HepG2 (cell line): ENCODE measurements around the gene OSGEPL1. TPM values are rescaled to one million over a fixed set of nuclear protein-coding genes. Genes with fewer than 3 reads are reported as not detected.

Experiments used
- ATM ChIP-seq: fragments of 450-650 bp; IDR thresholded peaks from 2 replicates; pipeline ENCODE4 v1.7.1; 2017; ENCODE audit warnings: mild to moderate bottlenecking, borderline replicate concordance
- HCFC1 ChIP-seq: fragments of 150-350 bp; IDR thresholded peaks from 2 replicates; pipeline ENCODE4 v1.6.1; 2014; ENCODE audit warnings: low read depth, low read length
- NCOA2 ChIP-seq: sonication (generic); formaldehyde crosslinking; IDR thresholded peaks from 2 replicates; pipeline ENCODE4 v1.8.0; 2022; ENCODE audit warnings: inconsistent platforms
- PAF1 ChIP-seq: IDR thresholded peaks from 2 replicates; pipeline ENCODE4 v1.6.1; 2016; ENCODE audit warnings: missing genetic modification reagents, missing compliant biosample characterization
- PCBP1 ChIP-seq: fragments of 200-400 bp; formaldehyde crosslinking; IDR thresholded peaks from 2 replicates; pipeline ENCODE4 v1.6.1; 2017; ENCODE audit warnings: mild to moderate bottlenecking, low read depth, low read length, borderline replicate concordance
- TOPORS ChIP-seq: sonication (generic); formaldehyde crosslinking; IDR thresholded peaks from 2 replicates; pipeline ENCODE4 v1.8.0; 2023; ENCODE audit warnings: mild to moderate bottlenecking, missing genetic modification reagents
- ZFY ChIP-seq: sonication (generic); formaldehyde crosslinking; IDR thresholded peaks from 2 replicates; pipeline ENCODE4 v1.4.0; 2020; ENCODE audit warnings: missing genetic modification reagents
- ZNF225 ChIP-seq: sonication (generic); formaldehyde crosslinking; IDR thresholded peaks from 2 replicates; pipeline ENCODE4 v1.4.0; 2020; ENCODE audit warnings: mild to moderate bottlenecking, missing genetic modification reagents
- ZNF615 ChIP-seq: sonication (generic); formaldehyde crosslinking; IDR thresholded peaks from 2 replicates; pipeline ENCODE4 v1.5.0; 2020; ENCODE audit warnings: mild to moderate bottlenecking, missing genetic modification reagents, borderline replicate concordance
- ZNF672 ChIP-seq: sonication (generic); formaldehyde crosslinking; IDR thresholded peaks from 2 replicates; pipeline ENCODE4 v1.8.1; 2022; ENCODE audit warnings: missing genetic modification reagents
- ZNF883 ChIP-seq: sonication (generic); formaldehyde crosslinking; IDR thresholded peaks from 2 replicates; pipeline ENCODE4 v1.5.1; 2020; ENCODE audit warnings: mild to moderate bottlenecking, missing genetic modification reagents; ENCODE audit errors: not compliant biosample characterization
- ZSCAN22 ChIP-seq: sonication (generic); formaldehyde crosslinking; IDR thresholded peaks from 2 replicates; pipeline ENCODE4 v1.4.0; 2020; ENCODE audit warnings: mild to moderate bottlenecking, missing genetic modification reagents
- polyA plus RNA-seq, 8 experiments: library from polyadenylated mRNA; depleted of rRNA in 3 of 8; stranded (reverse) in 7 of 8; unstranded in 1 of 8; fragments of >200 nt; fragmentation: Illumina TruSeq in 4 of 8; extraction: Trizol in 4 of 8; gene quantifications; 2 replicates each; pipeline versions ENCODE4 v1.2.1 to v1.2.3, GENCODE V29; 2011 to 2016; ENCODE audit warnings: low read depth in 4 of 8, missing spikeins in 1 of 8, mixed read lengths in 1 of 8; ENCODE audit not compliant: insufficient read depth in 1 of 8
- total RNA-seq, 5 experiments: library from RNA; depleted of rRNA; stranded (reverse); fragments of >200 nt; fragmentation: Illumina TruSeq; extraction: Trizol; gene quantifications; 2 replicates each; pipeline ENCODE4 v1.2.3, GENCODE V29; 2016; ENCODE audit warnings: low read depth in 1 of 5
- TF ChIP-seq, protein P1 (sequence below), 2 experiments: sonication (generic) in 1 of 2; formaldehyde crosslinking in 1 of 2; IDR thresholded peaks; 2 replicates each; pipeline versions ENCODE4 v1.5.1 to v1.6.1; 2011 to 2020; ENCODE audit warnings: borderline replicate concordance in 1 of 2, low read depth in 1 of 2, low read length in 1 of 2, mild to moderate bottlenecking in 1 of 2, missing genetic modification reagents in 1 of 2, moderate library complexity in 1 of 2
- TF ChIP-seq, protein P2 (sequence below): sonication (generic); formaldehyde crosslinking; IDR thresholded peaks from 2 replicates; pipeline ENCODE4 v1.5.0; 2020; ENCODE audit warnings: missing genetic modification reagents
- TF ChIP-seq, protein P3 (sequence below): sonication (generic); formaldehyde crosslinking; IDR thresholded peaks from 2 replicates; pipeline ENCODE4 v1.5.1; 2020; ENCODE audit warnings: mild to moderate bottlenecking, missing genetic modification reagents, borderline replicate concordance
- TF ChIP-seq, protein P4 (sequence below): sonication (generic); formaldehyde crosslinking; IDR thresholded peaks from 2 replicates; pipeline ENCODE4 v1.9.0; 2021; ENCODE audit warnings: missing genetic modification reagents, borderline replicate concordance
- TF ChIP-seq, protein P5 (sequence below): sonication (generic); formaldehyde crosslinking; IDR thresholded peaks from 2 replicates; pipeline ENCODE4 v1.4.0; 2020; ENCODE audit warnings: low read depth, missing genetic modification reagents

The OSGEPL1 gene
- total and polyA plus RNA-seq, 2 of the 13 experiments (the other 11 are each of a cell fraction or from before 2014, with no cell fraction given), result 10.2 to 10.8 TPM

DNA sequence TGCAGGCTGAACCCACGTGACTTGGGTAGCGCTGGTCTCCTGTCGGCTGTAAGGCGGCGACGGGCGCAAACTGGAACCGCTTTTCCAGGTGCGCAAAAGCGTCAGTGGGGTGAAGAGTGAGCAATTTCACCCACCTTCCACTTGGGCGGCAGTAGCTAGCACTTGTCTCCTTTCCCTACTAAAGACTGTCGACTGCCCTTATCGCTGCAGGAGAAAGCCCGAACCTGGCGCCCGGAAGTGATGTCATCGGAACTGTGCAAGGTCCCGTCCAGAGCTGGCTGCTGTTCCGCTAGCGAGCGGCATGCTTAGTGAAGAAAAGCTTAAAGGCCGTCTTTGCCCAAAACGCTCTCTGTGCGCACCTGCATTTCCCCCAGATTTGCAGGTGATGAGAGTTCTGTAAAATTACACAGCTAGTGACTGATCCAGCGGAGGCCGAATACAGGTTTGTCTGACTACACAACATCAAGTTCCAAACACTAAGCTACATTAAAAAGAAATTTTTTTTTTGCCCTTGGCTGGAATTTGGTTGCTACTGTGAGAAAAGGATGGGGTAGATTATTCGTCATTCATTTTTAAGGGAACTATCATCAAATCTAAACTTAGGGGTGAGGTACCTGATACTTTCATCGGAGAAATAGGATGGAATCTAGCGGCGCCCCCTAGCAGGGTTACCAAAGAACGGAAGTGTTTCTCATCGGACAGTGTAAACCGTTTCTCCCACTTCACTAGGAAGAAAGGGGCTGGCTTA lies at the start of gene OSGEPL1 (continued):
- peak; percentile 85 for TF ChIP-seq ZNF883 (CRISPR knock-in tag)
- TF ChIP-seq, protein P1, sequence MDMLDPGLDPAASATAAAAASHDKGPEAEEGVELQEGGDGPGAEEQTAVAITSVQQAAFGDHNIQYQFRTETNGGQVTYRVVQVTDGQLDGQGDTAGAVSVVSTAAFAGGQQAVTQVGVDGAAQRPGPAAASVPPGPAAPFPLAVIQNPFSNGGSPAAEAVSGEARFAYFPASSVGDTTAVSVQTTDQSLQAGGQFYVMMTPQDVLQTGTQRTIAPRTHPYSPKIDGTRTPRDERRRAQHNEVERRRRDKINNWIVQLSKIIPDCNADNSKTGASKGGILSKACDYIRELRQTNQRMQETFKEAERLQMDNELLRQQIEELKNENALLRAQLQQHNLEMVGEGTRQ (IDR thresholded peaks at IDR 0.05; ENCODE audit: low read depth, low read length), result no peak; the same call in 1 of the 2 replicates
- TF ChIP-seq, protein P1 (CRISPR knock-in tag; IDR thresholded peaks at IDR 0.05; ENCODE audit: borderline replicate concordance), result peak; percentile 89
- TF ChIP-seq ATM, result no peak
- TF ChIP-seq HCFC1, result 0 out of 2 replicates have a peak, but pooled peaks have one; percentile 41
- peak; percentile 95; the same call in 1 of the 2 replicates for TF ChIP-seq TOPORS
- no peak for TF ChIP-seq PAF1 (CRISPR knock-in tag)
- TF ChIP-seq ZSCAN22 (CRISPR knock-in tag), result no peak
- no peak for TF ChIP-seq PCBP1
- TF ChIP-seq ZFY, result peak; percentile 91
- no peak for TF ChIP-seq NCOA2
- TF ChIP-seq, protein P2, sequence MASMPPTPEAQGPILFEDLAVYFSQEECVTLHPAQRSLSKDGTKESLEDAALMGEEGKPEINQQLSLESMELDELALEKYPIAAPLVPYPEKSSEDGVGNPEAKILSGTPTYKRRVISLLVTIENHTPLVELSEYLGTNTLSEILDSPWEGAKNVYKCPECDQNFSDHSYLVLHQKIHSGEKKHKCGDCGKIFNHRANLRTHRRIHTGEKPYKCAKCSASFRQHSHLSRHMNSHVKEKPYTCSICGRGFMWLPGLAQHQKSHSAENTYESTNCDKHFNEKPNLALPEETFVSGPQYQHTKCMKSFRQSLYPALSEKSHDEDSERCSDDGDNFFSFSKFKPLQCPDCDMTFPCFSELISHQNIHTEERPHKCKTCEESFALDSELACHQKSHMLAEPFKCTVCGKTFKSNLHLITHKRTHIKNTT (CRISPR knock-in tag), result no peak
- TF ChIP-seq ZNF225 (CRISPR knock-in tag), result peak; percentile 68; the same call in 1 of the 2 replicates
- TF ChIP-seq, protein P3, sequence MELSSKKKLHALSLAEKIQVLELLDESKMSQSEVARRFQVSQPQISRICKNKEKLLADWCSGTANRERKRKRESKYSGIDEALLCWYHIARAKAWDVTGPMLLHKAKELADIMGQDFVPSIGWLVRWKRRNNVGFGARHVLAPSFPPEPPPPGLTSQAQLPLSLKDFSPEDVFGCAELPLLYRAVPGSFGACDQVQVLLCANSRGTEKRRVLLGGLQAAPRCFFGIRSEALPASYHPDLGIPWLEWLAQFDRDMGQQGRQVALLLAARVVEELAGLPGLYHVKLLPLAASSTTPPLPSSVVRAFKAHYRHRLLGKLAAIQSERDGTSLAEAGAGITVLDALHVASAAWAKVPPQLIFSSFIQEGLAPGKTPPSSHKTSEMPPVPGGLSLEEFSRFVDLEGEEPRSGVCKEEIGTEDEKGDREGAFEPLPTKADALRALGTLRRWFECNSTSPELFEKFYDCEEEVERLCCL, result 0 out of 2 replicates have a peak, but pooled peaks have one; percentile 46
- peak; percentile 70; the same call in 1 of the 2 replicates for TF ChIP-seq ZNF615 (CRISPR knock-in tag)
- TF ChIP-seq, protein P4, sequence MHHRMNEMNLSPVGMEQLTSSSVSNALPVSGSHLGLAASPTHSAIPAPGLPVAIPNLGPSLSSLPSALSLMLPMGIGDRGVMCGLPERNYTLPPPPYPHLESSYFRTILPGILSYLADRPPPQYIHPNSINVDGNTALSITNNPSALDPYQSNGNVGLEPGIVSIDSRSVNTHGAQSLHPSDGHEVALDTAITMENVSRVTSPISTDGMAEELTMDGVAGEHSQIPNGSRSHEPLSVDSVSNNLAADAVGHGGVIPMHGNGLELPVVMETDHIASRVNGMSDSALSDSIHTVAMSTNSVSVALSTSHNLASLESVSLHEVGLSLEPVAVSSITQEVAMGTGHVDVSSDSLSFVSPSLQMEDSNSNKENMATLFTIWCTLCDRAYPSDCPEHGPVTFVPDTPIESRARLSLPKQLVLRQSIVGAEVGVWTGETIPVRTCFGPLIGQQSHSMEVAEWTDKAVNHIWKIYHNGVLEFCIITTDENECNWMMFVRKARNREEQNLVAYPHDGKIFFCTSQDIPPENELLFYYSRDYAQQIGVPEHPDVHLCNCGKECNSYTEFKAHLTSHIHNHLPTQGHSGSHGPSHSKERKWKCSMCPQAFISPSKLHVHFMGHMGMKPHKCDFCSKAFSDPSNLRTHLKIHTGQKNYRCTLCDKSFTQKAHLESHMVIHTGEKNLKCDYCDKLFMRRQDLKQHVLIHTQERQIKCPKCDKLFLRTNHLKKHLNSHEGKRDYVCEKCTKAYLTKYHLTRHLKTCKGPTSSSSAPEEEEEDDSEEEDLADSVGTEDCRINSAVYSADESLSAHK (CRISPR knock-in tag), result no peak
- no peak for TF ChIP-seq ZNF672 (CRISPR knock-in tag)
- TF ChIP-seq, protein P5, sequence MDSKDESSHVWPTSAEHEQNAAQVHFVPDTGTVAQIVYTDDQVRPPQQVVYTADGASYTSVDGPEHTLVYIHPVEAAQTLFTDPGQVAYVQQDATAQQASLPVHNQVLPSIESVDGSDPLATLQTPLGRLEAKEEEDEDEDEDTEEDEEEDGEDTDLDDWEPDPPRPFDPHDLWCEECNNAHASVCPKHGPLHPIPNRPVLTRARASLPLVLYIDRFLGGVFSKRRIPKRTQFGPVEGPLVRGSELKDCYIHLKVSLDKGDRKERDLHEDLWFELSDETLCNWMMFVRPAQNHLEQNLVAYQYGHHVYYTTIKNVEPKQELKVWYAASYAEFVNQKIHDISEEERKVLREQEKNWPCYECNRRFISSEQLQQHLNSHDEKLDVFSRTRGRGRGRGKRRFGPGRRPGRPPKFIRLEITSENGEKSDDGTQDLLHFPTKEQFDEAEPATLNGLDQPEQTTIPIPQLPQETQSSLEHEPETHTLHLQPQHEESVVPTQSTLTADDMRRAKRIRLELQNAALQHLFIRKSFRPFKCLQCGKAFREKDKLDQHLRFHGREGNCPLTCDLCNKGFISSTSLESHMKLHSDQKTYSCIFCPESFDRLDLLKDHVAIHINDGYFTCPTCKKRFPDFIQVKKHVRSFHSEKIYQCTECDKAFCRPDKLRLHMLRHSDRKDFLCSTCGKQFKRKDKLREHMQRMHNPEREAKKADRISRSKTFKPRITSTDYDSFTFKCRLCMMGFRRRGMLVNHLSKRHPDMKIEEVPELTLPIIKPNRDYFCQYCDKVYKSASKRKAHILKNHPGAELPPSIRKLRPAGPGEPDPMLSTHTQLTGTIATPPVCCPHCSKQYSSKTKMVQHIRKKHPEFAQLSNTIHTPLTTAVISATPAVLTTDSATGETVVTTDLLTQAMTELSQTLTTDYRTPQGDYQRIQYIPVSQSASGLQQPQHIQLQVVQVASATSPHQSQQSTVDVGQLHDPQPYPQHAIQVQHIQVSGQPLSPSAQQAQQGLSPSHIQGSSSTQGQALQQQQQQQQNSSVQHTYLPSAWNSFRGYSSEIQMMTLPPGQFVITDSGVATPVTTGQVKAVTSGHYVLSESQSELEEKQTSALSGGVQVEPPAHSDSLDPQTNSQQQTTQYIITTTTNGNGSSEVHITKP, result no peak; the same call in 1 of the 2 replicates
